Body of pancreas (tissue), 4 donors: ENCODE measurements around the gene GOLGA6L10.
"Not testable (repeated sequence)": the region's sequence is repeated elsewhere in the genome, so short reads cannot be mapped to it uniquely, and the experiment has no call there.

Experiments used
- CTCF ChIP-seq, 7 experiments: fragments of 450-650 bp in 4 of 7; fragments of 200-600 bp in 3 of 7; sonication (generic) in 3 of 7; IDR thresholded peaks; one replicate each; pipeline ENCODE4 v1.5.1; 2016 to 2019; ENCODE audit warnings: antibody characterized with exemption in 7 of 7
- POLR2A ChIP-seq, 3 donors: fragments of 450-650 bp; IDR thresholded peaks; one replicate each; pipeline ENCODE4 v1.6.1; 2016; ENCODE audit warnings: antibody characterized with exemption in 3 of 3, mild to moderate bottlenecking in 2 of 3

- peak in 2 of 7 experiments; percentile 13 to 22 for TF ChIP-seq CTCF (IDR thresholded peaks at IDR 0.05)
- TF ChIP-seq POLR2A (IDR thresholded peaks at IDR 0.05): not testable (repeated sequence)
These were observed 16.5 kb upstream of the GOLGA6L10 start for GRCh38 chr15:82365692-82366323.
